Measurements from ENCODE around the gene FBXL4. TPM values are rescaled to one million over a fixed set of nuclear protein-coding genes. Genes with fewer than 3 reads are reported as not detected.
"Not testable (repeated sequence)": the region's sequence is repeated elsewhere in the genome, so short reads cannot be mapped to it uniquely, and the experiment has no call there.

Gene FBXL4
- total and polyA plus RNA-seq, 12 donors = 4.1 to 34.5 (median 23.7) TPM

- TF ChIP-seq POLR2A (IDR thresholded peaks at IDR 0.05) (no peak), CTCF (IDR thresholded peaks at IDR 0.05) (no peak)
- H3K27ac ChIP-seq = no peak overlapping the region
- peaks cover 0 to 9% of the 10 kb centered on the region in 2 donors for H3K4me1 ChIP-seq (replicated peaks in 1 of 2)
- intact Hi-C loops (cut with DNase I) = no loop called here
- DNase-seq = no peak
- H3K9me3 ChIP-seq (replicated peaks in 1 of 3) = no peaks in the 10 kb centered on the region
- H3K36me3 ChIP-seq (replicated peaks in 1 of 2) = peaks cover 0 to 5% of the 10 kb centered on the region in 2 donors
- no peak overlapping the region for H3K4me3 ChIP-seq
- no peaks in the 10 kb centered on the region for H3K27me3 ChIP-seq
Measured at GRCh38 chr6:98920904-98921431, 26.8 kb downstream of the FBXL4 start.

- intact Hi-C loops (cut with DNase I); H3K4me1 ChIP-seq (replicated peaks in 1 of 2); H3K9me3 ChIP-seq (replicated peaks in 1 of 3); DNase-seq; H3K27ac ChIP-seq; H3K4me3 ChIP-seq; H3K36me3 ChIP-seq (replicated peaks in 1 of 2); H3K27me3 ChIP-seq: not testable (repeated sequence)
- WGBS, 4 donors = 90 to 97% (median 93%) methylated on average over 10 to 13 of the region's 13 CpGs
Measured at GRCh38 chr6:98910946-98911345, 36.8 kb downstream of the FBXL4 start.

- Histone ChIP-seq H3K4me3 (no peak overlapping the region), H3K27ac (no peak overlapping the region), H3K27me3 (no peaks in the 10 kb centered on the region), H3K9me3 (replicated peaks in 1 of 3) (no peaks in the 10 kb centered on the region), H3K4me1 (replicated peaks in 1 of 2) (no peaks in the 10 kb centered on the region), H3K36me3 (replicated peaks in 1 of 2) (peaks cover 0 to 5% of the 10 kb centered on the region in 2 donors)
- TF ChIP-seq POLR2A (IDR thresholded peaks at IDR 0.05) = no peak
- TF ChIP-seq CTCF (IDR thresholded peaks at IDR 0.05) = no peak
- 93 to 100% (median 96%) methylated on average over 1 of the region's 1 CpG for WGBS, 4 donors
- intact Hi-C loops (cut with DNase I) = no loop called here
- DNase-seq = no peak
Measured at GRCh38 chr6:98909236-98909635, 38.5 kb downstream of the FBXL4 start.

- H3K9me3 ChIP-seq (replicated peaks in 1 of 3); H3K4me1 ChIP-seq (replicated peaks in 1 of 2); intact Hi-C loops (cut with DNase I); H3K27me3 ChIP-seq; H3K27ac ChIP-seq; H3K36me3 ChIP-seq (replicated peaks in 1 of 2); H3K4me3 ChIP-seq; DNase-seq: not testable (repeated sequence)
- WGBS, 4 donors = 80 to 100% (median 100%) methylated on average over 1 of the region's 1 CpG
Measured at GRCh38 chr6:98906342-98906741, 41.4 kb downstream of the FBXL4 start.

- Histone ChIP-seq H3K27ac (no peak overlapping the region), H3K36me3 (replicated peaks in 1 of 2) (peaks cover 0 to 5% of the 10 kb centered on the region in 2 donors), H3K4me1 (replicated peaks in 1 of 2) (no peaks in the 10 kb centered on the region), H3K4me3 (no peak overlapping the region), H3K27me3 (no peaks in the 10 kb centered on the region), H3K9me3 (replicated peaks in 1 of 3) (no peaks in the 10 kb centered on the region)
- WGBS, 4 donors = 92 to 97% (median 95%) methylated on average over 4 of the region's 4 CpGs
- intact Hi-C loops (cut with DNase I) = no loop called here
- TF ChIP-seq CTCF (IDR thresholded peaks at IDR 0.05) = no peak
- TF ChIP-seq POLR2A (IDR thresholded peaks at IDR 0.05) = no peak
- DNase-seq = no peak
Measured at GRCh38 chr6:98905759-98906158, 42.0 kb downstream of the FBXL4 start.
